Skeletal muscle cell (primary cell): ENCODE data around the gene FOXE1.
A peak's percentile ranks its signal among the peaks of the same experiment; 100 is the strongest.

Source experiments
- DNase-seq: peaks from one replicate; pipeline ENCODE4 v3.0.0-alpha.2; 2010; ENCODE audit warnings: low read depth
- H3K4me3 ChIP-seq: 2 replicates; pipeline ENCODE4 v1.5.1; 2011; ENCODE audit warnings: low read depth, mild to moderate bottlenecking, control low read depth, low read length, moderate library complexity

The FOXE1 gene

GRCh38 chr9:97847474-97848214 is 5.4 kb upstream of the FOXE1 start:
- DNase-seq, result no peak
- H3K4me3 ChIP-seq, result no peak overlapping the region

GRCh38 chr9:97848215-97848479 is 4.9 kb upstream of the FOXE1 start:
- no peak for DNase-seq
- H3K4me3 ChIP-seq, result no peak overlapping the region

DNA sequence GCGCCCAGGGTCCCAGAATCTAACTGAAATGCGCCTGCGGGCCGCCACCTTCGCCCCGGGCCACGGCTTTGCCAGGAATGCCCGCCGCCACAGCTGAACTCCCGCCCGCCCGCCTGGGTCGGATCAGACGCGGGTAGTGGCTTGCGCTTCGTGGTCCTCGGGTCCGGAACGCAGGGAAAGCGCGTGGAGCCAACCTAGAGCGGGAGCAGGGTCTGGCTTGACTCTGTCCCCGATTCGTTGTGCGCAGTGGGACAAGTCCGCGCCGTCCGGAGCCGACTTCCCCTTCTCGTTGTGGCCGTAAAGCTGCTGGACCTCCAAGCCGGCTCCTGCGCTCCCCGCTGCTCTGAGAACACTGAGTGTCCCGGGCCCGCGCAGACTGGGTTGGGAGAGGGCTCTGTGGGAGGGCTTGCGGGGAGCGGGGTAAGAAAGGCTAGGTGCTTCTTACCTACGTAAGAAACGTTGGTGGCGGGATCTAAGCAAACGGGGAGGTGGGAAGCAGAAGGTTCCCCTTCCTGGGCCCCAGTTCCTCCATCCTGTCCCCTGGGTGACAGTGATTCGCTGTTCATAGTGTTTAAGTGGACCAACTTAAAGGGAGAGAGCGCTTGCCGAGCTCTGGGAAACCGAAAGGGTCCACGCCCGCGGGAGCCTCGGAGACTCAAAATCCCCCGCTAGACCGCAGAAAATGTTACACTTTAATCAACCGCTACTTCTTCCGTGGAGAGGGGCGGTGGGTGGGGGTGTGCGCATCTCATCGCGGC is 4.4 kb upstream of the FOXE1 start:
- no peak overlapping the region for H3K4me3 ChIP-seq
- DNase-seq, result no peak

GRCh38 chr9:97849980-97850379 is 3.0 kb upstream of the FOXE1 start:
- no peak for DNase-seq
- no peak overlapping the region for H3K4me3 ChIP-seq

- DNase-seq, result no peak
- H3K4me3 ChIP-seq, result no peak overlapping the region
Measured at GRCh38 chr9:97850746-97851445, 2.1 kb upstream of the FOXE1 start.

- H3K4me3 ChIP-seq, result no peak overlapping the region
- DNase-seq, result no peak
Measured at GRCh38 chr9:97851446-97851883, 1.6 kb upstream of the FOXE1 start.

- DNase-seq, result no peak
- H3K4me3 ChIP-seq, result no peak overlapping the region
Measured at GRCh38 chr9:97852001-97852398, 1.0 kb upstream of the FOXE1 start.

DNA sequence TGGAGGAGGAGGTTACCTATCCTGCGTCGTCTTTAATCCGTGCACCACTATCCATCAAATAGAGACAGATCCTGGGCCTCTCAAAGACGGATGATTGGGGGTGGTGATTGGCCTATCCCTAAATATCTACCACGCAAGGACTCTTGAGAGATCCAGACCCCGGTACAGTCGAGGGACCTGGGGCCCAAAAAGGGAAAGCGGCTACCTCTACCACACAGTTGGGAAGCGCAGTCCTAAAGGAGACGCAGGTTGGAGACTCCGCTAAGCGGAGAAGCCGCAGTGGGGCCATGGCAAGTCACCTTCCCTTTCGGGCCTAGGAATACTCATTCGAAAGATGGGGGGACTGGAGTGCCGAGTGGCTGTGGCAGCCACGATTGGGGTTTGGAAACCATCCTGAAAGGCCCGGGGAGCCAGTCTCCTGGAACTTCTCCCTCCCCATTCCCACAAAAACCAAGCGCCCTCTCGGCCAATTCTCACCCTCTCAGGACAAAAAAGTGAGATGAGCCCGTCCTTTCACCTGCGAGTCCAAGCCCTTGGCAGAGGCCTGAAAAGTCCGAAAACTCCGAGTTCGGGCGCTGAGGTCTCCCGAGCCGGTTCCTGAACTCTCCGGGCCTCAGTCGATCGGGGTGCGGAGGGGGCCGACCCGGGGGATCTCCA is 499 bp upstream of the FOXE1 start:
- no peak for DNase-seq
- H3K4me3 ChIP-seq, result no peak overlapping the region

DNA sequence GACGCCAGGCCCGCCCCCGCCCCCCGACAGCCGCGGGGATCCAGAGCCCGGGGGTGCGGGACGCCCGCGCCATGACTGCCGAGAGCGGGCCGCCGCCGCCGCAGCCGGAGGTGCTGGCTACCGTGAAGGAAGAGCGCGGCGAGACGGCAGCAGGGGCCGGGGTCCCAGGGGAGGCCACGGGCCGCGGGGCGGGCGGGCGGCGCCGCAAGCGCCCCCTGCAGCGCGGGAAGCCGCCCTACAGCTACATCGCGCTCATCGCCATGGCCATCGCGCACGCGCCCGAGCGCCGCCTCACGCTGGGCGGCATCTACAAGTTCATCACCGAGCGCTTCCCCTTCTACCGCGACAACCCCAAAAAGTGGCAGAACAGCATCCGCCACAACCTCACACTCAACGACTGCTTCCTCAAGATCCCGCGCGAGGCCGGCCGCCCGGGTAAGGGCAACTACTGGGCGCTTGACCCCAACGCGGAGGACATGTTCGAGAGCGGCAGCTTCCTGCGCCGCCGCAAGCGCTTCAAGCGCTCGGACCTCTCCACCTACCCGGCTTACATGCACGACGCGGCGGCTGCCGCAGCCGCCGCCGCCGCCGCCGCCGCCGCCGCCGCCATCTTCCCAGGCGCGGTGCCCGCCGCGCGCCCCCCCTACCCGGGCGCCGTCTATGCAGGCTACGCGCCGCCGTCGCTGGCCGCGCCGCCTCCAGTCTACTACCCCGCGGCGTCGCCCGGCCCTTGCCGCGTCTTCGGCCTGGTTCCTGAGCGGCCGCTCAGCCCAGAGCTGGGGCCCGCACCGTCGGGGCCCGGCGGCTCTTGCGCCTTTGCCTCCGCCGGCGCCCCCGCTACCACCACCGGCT is 1.0 kb downstream of the FOXE1 start:
- peak overlapping the region; percentile 17 for H3K4me3 ChIP-seq
- DNase-seq, result no peak

DNA sequence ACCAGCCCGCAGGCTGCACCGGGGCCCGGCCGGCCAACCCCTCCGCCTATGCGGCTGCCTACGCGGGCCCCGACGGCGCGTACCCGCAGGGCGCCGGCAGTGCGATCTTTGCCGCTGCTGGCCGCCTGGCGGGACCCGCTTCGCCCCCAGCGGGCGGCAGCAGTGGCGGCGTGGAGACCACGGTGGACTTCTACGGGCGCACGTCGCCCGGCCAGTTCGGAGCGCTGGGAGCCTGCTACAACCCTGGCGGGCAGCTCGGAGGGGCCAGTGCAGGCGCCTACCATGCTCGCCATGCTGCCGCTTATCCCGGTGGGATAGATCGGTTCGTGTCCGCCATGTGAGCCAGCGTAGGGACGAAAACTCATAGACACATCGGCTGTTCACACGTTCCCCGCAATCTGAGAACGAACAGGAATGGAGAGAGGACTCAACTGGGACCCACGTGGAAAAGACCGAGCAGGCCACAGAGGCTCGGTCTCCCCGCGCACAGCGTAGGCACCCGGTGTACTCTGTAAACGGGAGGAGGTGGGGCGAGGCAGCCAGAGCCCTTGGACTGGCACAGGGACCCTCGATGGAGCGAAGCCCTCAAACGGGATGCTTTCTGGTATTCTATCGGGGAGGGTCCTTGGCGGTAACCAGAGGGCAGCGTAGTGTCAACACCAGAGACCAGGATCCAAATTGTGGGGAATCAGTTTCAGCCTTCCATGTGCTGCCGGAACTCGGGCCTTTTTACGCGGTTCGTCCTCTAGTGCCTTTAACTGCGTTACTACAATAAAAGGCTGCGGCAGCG is 1.9 kb downstream of the FOXE1 start:
- DNase-seq, result no peak
- no peak overlapping the region for H3K4me3 ChIP-seq

GRCh38 chr9:97855486-97855875 is 2.5 kb downstream of the FOXE1 start:
- no peak overlapping the region for H3K4me3 ChIP-seq
- DNase-seq, result no peak

- no peak overlapping the region for H3K4me3 ChIP-seq
- no peak for DNase-seq
Measured at GRCh38 chr9:97855899-97856298, 2.9 kb downstream of the FOXE1 start.

- no peak for DNase-seq
- no peak overlapping the region for H3K4me3 ChIP-seq
Measured at GRCh38 chr9:97856857-97857605, 4.0 kb downstream of the FOXE1 start.

DNA sequence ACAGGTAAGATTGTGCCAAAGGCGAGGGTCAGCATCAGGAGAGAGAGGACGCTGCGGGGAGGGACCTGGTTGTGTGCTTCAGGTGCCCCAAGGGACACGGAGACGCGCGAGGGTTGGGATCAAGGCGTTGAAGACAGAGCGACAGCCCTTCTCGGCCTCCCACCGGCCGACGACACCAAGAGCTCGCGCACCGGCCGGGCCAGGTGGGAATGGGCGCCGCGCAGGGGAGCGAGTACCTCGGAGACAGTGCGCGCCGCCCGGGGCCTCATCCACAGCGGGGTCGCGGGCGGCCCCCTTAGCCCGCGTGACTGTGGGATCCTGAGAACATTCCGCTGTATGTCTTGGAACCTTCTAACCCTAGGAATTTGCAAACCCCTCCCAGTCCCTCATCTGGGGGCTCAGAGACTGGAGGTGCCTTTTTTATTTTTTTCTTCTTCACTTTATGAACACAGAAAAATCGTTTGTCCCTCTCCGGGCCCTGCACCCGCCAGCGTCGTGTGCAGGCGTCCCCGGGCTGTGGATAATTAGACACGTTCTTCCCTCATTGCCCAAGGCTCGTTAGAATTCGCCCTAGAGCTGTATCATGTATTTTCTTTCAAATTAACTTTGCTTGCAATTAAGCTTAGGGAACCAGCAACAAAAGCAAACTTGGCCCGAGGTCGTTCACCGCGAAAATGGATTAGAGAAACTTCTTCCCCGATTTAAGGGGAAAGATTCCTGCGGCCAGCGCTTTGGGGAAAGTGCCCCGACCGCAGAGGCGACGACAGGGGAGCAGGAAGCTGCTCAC is 4.8 kb downstream of the FOXE1 start:
- DNase-seq, result no peak
- H3K4me3 ChIP-seq, result no peak overlapping the region

GRCh38 chr9:97858393-97858713 is 5.3 kb downstream of the FOXE1 start:
- DNase-seq, result no peak
- H3K4me3 ChIP-seq, result no peak overlapping the region

- H3K4me3 ChIP-seq, result no peak overlapping the region
- no peak for DNase-seq
Measured at GRCh38 chr9:97858826-97859225, 5.8 kb downstream of the FOXE1 start.

DNA sequence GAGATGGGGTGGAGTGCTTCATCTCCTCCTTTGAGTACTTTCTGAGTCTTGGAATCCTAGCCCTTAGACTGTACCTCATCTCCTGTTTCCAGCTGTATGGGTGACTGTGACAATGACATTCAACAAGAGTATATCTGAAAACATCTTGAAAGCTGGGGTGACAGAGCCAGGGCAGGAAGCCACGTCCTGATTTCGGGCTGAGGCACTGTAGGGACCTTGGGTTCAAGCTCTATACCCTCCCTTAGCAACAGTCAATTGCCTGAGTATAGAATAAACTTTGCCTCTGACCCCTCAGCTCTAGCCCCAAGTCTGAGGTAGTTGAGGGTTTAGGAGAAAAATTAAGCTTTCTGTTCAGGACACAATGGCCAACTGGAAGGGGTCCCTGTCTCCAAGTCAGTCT is 6.3 kb downstream of the FOXE1 start:
- no peak overlapping the region for H3K4me3 ChIP-seq
- no peak for DNase-seq
